ENCODE measurements around the gene DDX55. TPM values are rescaled to one million over a fixed set of nuclear protein-coding genes. Genes with fewer than 3 reads are reported as not detected.
"Not testable (repeated sequence)": the region's sequence is repeated elsewhere in the genome, so short reads cannot be mapped to it uniquely, and the experiment has no call there.

Gene DDX55
- total RNA-seq, 6 experiments from 2014 or later, result 13.4 to 18.4 (median 14.3) TPM

DNA sequence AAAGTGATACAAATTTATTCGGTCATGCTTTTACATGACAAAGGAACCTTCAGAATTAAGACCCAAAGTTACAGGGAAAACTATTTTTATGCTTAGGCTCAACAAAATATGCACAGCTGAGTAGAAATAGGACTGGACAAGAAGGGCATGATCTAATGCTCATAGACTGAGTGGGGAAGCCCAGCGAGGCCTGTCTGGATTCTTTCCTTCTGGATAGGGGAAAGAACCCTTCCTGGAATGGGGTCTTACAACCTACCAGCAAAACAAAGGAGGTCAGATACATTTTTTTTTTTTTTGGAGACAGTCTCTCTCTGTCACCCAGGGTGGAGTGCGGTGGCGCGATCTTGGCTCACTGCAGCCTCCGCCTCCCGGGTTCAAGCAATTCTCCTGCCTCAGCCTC lies 2.2 kb upstream of the DDX55 start:
- no peak for DNase-seq
- Mint-ChIP-seq H3K4me1 (ENCODE audit: low read depth) (peaks cover 27% of the 10 kb centered on the region), H3K27me3 (ENCODE audit: insufficient read depth) (peaks cover 2% of the 10 kb centered on the region), H3K27ac (peak overlapping the region; percentile 21), H3K4me3 (no peak overlapping the region; the same call in 1 of the 2 replicates), H3K36me3 (ENCODE audit: low read depth) (peaks cover 37% of the 10 kb centered on the region), H3K9me3 (no peaks in the 10 kb centered on the region)
- TF ChIP-seq, protein P1, sequence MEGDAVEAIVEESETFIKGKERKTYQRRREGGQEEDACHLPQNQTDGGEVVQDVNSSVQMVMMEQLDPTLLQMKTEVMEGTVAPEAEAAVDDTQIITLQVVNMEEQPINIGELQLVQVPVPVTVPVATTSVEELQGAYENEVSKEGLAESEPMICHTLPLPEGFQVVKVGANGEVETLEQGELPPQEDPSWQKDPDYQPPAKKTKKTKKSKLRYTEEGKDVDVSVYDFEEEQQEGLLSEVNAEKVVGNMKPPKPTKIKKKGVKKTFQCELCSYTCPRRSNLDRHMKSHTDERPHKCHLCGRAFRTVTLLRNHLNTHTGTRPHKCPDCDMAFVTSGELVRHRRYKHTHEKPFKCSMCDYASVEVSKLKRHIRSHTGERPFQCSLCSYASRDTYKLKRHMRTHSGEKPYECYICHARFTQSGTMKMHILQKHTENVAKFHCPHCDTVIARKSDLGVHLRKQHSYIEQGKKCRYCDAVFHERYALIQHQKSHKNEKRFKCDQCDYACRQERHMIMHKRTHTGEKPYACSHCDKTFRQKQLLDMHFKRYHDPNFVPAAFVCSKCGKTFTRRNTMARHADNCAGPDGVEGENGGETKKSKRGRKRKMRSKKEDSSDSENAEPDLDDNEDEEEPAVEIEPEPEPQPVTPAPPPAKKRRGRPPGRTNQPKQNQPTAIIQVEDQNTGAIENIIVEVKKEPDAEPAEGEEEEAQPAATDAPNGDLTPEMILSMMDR (IDR thresholded peaks at IDR 0.05), result no peak

DNA sequence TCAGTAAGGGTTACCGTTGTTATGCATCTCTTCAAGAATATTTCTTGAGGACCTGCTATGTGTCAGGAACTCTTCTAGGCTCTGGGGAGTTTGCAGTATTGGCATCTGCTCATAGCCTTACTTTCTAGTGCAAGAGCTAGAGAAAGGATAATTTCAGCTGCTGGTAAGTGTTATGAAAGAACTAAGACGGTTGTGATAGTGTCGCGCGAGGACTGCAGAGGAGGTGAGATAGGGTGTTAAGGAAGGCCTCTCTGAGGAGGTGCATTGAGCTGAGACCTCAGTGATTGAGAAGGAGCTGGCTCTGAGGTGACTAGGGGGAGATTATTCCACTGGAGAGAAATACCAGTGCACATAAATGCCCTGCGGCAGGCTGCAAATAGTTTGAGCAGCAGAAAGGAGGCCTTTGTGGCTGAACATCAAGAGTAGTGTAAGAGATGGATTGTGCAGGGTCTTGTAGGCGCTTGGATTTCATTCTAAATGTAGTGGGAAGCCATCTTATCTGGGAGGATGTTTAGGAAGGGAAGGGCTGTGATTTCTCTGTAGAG lies 824 bp downstream of the DDX55 start:
- Mint-ChIP-seq H3K36me3 (ENCODE audit: low read depth) (peaks cover 20% of the 10 kb centered on the region), H3K27me3 (ENCODE audit: insufficient read depth) (peaks cover 2% of the 10 kb centered on the region), H3K4me1 (ENCODE audit: low read depth) (peaks cover 16% of the 10 kb centered on the region), H3K4me3 (peak overlapping the region; percentile 90), H3K9me3 (no peaks in the 10 kb centered on the region), H3K27ac (peak overlapping the region; percentile 59)
- TF ChIP-seq, protein P1 (IDR thresholded peaks at IDR 0.05), result no peak
- DNase-seq, result no peak

DNA sequence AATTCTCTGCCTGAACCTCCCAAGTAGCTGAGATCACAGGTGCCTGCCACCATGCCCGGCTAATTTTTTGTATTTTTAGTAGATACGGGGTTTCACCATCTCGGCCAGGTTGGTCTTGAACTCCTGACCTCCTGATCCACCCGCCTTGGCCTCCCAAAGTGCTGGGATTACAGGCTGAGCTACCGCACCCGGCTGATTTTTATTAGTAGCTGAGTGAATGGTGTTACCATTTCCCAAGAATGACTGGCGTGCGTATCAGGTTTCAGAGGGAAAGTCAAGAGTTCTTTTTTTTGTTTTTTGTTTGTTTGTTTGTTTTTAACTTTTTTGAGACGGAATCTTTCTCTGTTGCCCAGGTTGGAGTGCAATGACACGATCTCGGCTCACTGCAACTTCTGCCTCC lies 1.6 kb downstream of the DDX55 start:
- not testable (repeated sequence) for H3K27ac Mint-ChIP-seq; H3K27me3 Mint-ChIP-seq (ENCODE audit: insufficient read depth); DNase-seq; H3K9me3 Mint-ChIP-seq
- peaks cover 20% of the 10 kb centered on the region for H3K36me3 Mint-ChIP-seq (ENCODE audit: low read depth)
- H3K4me3 Mint-ChIP-seq, result peak overlapping the region; percentile 90
- H3K4me1 Mint-ChIP-seq (ENCODE audit: low read depth), result peaks cover 16% of the 10 kb centered on the region

DNA sequence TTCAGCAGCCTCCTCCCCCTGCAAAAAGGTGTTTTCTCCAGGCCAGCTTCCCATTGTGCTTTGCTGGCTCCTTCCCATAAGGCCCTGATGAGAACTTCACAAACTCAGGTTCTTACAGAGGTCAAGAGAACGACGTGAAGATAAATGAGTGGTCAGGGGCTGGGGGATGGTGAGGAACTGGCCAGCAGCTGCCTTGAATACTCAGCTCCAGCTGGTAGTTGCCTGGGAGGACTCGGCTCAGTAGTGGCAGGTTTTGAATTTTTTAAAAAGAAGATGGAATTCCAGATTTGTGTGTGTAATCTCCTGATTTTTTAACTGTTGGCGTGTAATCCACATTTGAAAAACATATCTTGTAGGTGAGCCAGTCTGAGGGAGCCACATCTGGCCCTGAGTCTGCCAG lies 5.9 kb downstream of the DDX55 start:
- peaks cover 35% of the 10 kb centered on the region for H3K36me3 Mint-ChIP-seq (ENCODE audit: low read depth)
- H3K4me3 Mint-ChIP-seq, result no peak overlapping the region
- TF ChIP-seq, protein P1 (IDR thresholded peaks at IDR 0.05), result no peak
- no peaks in the 10 kb centered on the region for H3K27me3 Mint-ChIP-seq (ENCODE audit: insufficient read depth)
- no peak for DNase-seq
- no peak overlapping the region for H3K27ac Mint-ChIP-seq
- H3K4me1 Mint-ChIP-seq (ENCODE audit: low read depth), result peaks cover 6% of the 10 kb centered on the region
- no peaks in the 10 kb centered on the region for H3K9me3 Mint-ChIP-seq

DNA sequence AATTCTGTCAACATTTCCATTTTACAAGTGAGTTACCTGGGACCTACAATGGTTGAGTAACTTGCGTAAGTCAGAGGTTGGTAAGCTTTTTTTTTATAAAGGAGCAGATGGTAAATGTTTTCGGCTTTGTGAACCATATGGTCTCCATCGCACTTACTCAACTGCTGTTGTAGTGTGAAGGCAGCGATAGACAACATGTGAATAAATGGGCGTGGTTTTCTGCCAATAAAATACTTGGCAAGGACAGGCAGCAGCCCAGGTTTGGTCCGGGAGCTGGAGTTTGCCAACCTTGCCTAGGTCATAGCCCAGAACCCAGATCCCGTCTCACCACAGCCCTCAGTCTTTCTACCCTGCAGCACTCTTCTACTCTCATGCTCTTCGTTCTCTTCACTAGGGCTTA lies 6.3 kb downstream of the DDX55 start:
- Mint-ChIP-seq H3K9me3 (no peaks in the 10 kb centered on the region), H3K36me3 (ENCODE audit: low read depth) (peaks cover 31% of the 10 kb centered on the region), H3K27me3 (ENCODE audit: insufficient read depth) (no peaks in the 10 kb centered on the region), H3K4me3 (no peak overlapping the region), H3K4me1 (ENCODE audit: low read depth) (peaks cover 2% of the 10 kb centered on the region), H3K27ac (no peak overlapping the region)
- TF ChIP-seq, protein P1 (IDR thresholded peaks at IDR 0.05), result no peak
- no peak for DNase-seq

DNA sequence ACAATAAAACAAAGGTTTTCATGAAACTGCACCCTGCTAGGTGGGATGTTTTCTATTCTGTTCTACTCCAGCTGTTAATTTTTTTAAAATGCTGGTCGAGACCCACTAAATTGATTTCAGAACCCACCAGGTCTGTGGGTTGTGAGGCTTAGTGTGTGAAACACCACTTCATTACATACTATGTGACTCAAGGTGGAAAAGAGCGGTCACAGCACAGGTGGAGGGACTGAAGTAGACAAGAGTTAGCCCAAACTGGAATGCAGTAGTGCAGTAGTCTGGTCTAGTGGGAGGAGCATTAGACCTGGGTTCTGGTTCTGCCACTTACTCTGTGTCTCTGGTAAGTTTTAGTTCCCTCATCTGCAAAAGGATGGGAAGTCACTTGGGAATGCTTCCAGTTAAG lies 12.2 kb downstream of the DDX55 start:
- Mint-ChIP-seq H3K27ac (peak overlapping the region; percentile 72), H3K4me1 (ENCODE audit: low read depth) (peaks cover 14% of the 10 kb centered on the region), H3K27me3 (ENCODE audit: insufficient read depth) (no peaks in the 10 kb centered on the region; the same call in 1 of the 2 replicates), H3K36me3 (ENCODE audit: low read depth) (peaks cover 33% of the 10 kb centered on the region), H3K4me3 (no peak overlapping the region), H3K9me3 (no peaks in the 10 kb centered on the region)
- TF ChIP-seq, protein P1 (IDR thresholded peaks at IDR 0.05), result no peak
- no peak for DNase-seq

Data from HFFc6 (cell line).